Measurements from ENCODE around the gene FBXO45.

- TF ChIP-seq REST (IDR thresholded peaks at IDR 0.05), result no peak
- no peak for TF ChIP-seq CTCF (IDR thresholded peaks at IDR 0.05; ENCODE audit: low read depth, low read length, missing input control)
- no peak for TF ChIP-seq RAD21 (IDR thresholded peaks at IDR 0.05)
- no peak for TF ChIP-seq TAF1 (conservative IDR thresholded peaks at IDR 0.05)
- no peak for TF ChIP-seq GABPA (IDR thresholded peaks at IDR 0.05 in 1 of 2, conservative IDR thresholded peaks at IDR 0.05 in 1 of 2)
- TF ChIP-seq ATF3 (IDR thresholded peaks at IDR 0.05), result no peak
- TF ChIP-seq MAX (IDR thresholded peaks at IDR 0.05), result no peak
- no peak for TF ChIP-seq JUND (IDR thresholded peaks at IDR 0.05)
- TF ChIP-seq YY1 (IDR thresholded peaks at IDR 0.05), result no peak
- TF ChIP-seq EGR1 (IDR thresholded peaks at IDR 0.05; ENCODE audit: low read depth in 2 of 2), result no peak
- TF ChIP-seq FOXA1 (IDR thresholded peaks at IDR 0.05), result no peak
- TF ChIP-seq ZBTB33 (IDR thresholded peaks at IDR 0.05), result no peak
- no peak for TF ChIP-seq SP1 (IDR thresholded peaks at IDR 0.05)
These were observed 65.2 kb downstream of the FBXO45 start for GRCh38 chr3:196633555-196634151.

All from liver (tissue), 3 donors.